HS-5 (cell line): ENCODE results near the gene CNOT10.
"Not testable (repeated sequence)": the region's sequence is repeated elsewhere in the genome, so short reads cannot be mapped to it uniquely, and the experiment has no call there.

Source experiments
- DNase-seq: peaks from one replicate; pipeline ENCODE4 v3.0.0-alpha.2; 2012; ENCODE audit warnings: low read depth

Gene CNOT10

DNA sequence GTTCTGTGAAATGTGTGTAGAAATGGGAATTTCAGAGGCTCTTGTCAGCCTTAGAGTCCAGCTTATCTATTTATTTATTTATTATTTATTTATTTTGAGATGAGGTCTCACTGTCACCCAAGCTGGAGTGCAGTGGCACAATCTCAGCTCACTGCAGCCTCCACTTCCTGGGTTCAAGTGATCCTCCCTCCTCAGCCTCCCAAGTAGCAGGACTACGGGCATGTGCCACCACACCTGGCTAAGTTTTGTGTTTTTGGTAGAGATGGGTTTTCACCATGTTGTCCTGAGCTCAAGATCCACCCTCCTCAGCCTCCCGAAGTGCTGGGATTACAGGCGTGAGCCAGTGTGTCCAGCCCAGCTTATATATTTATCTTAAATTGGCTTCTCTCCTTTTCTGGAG, 11.5 kb downstream of the CNOT10 start:
- DNase-seq: no peak

- DNase-seq: no peak
Measured at GRCh38 chr3:32698506-32698905, 13.5 kb downstream of the CNOT10 start.

- DNase-seq: no peak
Measured at GRCh38 chr3:32699429-32699828, 14.4 kb downstream of the CNOT10 start.

DNA sequence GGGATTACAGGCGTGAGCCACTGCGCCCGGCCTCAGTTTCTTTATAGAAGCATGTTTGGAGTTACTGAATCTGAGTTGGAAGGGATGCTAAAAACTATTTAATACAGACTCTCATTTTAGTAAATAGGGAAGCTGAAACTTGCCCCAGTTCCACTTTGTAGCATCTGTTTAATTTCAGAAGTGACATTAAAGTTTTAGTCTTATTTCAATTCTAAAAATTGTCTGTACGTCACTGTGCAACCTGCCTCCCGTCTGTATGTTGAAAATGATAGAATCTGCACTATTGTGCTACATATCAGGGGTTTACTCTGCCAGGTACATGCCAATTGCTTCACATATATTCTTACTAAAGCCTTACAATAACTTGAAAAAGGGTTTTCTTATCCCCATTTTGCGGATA, 15.3 kb downstream of the CNOT10 start:
- no peak for DNase-seq

DNA sequence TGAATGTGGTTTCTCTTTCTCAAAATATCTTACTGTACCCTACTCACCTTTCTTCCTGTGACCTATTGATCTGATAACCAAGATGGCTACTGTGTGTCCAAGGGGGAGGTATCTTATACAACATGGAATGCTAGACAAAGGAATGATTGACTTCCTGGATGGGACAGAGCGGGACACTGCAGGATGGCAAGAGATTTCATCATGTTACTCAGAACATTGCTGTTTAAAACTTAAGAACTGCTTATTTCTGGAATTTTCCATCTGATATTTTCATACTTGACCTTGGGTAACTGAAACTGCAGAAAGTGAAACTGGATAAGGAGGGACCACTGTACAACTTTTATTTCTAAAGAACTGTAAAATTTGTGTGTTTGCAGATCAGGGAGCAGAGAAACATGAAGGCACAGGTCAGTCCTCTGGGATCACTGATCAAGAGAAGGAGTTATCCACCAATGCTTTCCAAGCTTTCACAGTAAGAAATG, 18.5 kb downstream of the CNOT10 start:
- no peak for DNase-seq

GRCh38 chr3:32705232-32705631, 20.2 kb downstream of the CNOT10 start:
- no peak for DNase-seq

DNA sequence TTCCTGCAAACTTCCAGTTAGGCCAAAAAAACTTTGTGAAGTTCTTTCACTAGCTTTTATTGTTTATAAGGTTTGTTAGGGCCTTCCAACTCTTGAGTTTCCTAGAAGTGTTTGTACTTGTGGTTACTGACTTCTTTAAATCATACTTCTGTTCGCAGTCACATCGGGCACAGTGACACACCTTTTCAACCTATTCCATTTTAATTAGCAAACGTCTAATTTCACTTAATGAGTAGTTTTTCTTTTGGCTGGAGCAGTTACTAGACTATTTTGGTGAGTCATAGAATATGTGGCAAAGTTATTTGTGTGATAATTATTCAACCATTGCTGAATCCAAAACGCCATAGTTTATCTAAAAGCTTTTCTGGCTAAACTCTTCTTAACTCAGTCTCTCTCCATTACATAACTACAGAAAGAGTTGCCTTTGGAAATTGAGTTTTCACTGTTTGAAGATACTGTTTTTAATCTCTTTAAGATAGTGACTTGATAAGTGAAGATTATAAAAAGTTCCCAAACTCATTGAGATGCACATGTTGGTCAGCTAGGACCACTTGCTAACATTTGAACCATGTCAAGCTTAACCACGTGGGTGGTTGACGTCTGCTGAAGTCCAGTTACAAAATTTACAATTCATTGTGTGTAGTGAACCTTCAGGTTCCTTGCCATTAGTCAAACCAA, 21.5 kb downstream of the CNOT10 start:
- no peak for DNase-seq

- no peak for DNase-seq
Measured at GRCh38 chr3:32707026-32707370, 22.0 kb downstream of the CNOT10 start.

- no peak for DNase-seq
Measured at GRCh38 chr3:32708672-32709283, 23.8 kb downstream of the CNOT10 start.

DNA sequence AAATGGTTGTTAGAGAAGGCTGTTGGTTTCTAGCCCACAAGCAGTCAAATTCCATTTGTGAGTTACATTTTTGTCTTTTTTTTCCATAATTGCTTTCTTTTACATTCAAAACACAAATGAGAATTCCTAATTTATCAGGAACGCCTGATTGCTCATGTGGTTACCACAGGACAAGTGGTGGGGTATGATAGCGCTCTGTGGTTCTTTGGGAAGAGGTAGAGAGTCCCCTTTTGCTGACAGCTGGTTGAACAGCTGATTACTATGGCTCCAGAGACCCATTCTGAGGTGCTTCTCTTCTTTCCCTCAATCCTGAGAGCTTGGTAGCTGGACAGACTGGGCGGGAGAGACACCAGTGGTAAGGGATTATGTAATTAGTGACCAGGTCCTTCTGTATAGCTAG, 24.4 kb downstream of the CNOT10 start:
- DNase-seq: no peak

DNA sequence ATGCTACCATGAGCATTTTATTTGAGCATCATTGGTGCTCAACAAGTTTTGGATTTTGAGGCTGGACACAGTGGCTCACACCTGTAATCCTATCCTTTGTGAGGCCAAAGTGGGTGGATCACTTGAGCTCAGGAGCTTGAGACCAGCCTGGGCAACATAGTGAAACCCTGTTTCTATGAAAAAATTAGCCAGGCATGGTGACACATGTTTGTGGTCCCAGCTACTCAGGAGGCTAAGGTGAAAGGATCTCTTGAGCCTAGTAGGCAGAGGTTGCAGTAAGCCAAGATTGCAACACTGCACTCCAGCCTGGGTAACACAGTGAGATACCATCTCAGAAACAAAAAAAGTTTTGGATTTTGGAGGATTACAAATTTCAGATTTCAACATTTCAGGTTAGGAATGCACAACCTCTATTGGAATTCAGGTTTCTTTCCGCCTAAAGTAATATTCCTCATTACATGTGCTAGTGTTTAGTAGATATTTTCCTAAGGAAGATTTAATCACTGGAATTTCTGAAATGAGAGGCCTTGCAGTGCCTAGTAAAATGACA, 27.6 kb downstream of the CNOT10 start:
- DNase-seq: no peak

DNA sequence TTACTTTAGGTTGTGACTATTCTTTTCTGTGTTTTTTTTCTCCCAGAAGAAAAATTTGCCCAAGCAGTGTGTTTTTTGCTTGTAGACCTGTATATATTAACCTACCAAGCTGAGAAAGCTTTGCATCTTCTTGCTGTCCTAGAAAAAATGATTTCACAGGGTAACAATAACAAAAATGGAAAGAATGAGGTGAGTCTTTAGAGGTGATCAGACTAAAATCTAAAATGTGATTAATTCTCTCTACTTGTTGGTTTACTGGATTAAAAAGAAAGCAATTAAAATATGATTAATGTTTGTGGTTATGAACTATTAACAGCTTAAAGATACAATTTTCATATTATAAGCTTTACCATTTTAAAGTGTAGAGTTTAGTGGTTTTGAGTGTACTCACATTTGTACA, 28.2 kb downstream of the CNOT10 start:
- DNase-seq: no peak

DNA sequence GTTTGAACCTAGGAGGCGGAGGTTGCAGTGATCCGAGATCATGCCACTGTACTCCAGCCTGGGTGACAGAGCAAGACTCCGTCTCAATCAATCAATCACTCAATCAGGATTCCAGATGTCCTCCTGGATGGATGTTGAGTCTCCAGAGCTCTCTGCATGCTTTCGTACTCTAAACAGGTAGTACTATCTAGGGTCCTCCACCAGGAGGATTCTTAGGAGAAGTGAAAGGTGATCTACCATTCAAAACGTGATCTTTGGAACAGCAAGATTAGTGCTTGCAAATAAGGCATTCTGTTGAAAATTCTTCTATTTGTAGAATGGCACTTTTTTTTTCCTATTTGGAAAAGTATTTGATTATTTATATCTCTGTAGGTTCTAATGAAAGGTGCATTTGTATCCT, 34.3 kb downstream of the CNOT10 start:
- DNase-seq: no peak

- DNase-seq: no peak
Measured at GRCh38 chr3:32719931-32720330, 34.9 kb downstream of the CNOT10 start.

GRCh38 chr3:32725721-32726120, 40.7 kb downstream of the CNOT10 start:
- no peak for DNase-seq

GRCh38 chr3:32733631-32734229, 48.7 kb downstream of the CNOT10 start:
- peak; percentile 19 for DNase-seq

- no peak for DNase-seq
Measured at GRCh38 chr3:32734756-32735155, 49.8 kb downstream of the CNOT10 start.

GRCh38 chr3:32743470-32743869, 58.5 kb downstream of the CNOT10 start:
- not testable (repeated sequence) for DNase-seq

DNA sequence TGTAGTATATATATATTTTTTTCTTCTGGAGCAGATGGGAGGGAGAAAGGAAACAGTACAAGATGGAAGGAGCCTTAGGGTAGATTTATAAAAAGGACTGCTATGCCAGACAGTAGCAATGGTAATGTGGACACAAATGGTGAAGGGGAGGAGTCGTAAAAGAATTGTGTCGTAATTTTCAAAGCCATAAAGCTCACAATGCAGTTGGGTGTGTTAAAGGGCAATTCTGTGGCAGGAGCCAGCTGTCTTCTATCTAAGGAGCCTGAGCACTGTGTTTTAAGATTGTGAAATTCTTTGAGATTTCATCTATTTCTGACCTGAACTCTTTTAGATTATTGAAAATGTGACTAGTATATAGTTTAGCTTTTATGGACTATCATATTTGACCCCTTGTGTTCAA, 58.9 kb downstream of the CNOT10 start:
- no peak for DNase-seq

- DNase-seq: no peak
Measured at GRCh38 chr3:32751377-32751776, 66.4 kb downstream of the CNOT10 start.

GRCh38 chr3:32755761-32756160, 70.8 kb downstream of the CNOT10 start:
- no peak for DNase-seq

- DNase-seq: no peak
Measured at GRCh38 chr3:32757618-32758374, 72.8 kb downstream of the CNOT10 start.

DNA sequence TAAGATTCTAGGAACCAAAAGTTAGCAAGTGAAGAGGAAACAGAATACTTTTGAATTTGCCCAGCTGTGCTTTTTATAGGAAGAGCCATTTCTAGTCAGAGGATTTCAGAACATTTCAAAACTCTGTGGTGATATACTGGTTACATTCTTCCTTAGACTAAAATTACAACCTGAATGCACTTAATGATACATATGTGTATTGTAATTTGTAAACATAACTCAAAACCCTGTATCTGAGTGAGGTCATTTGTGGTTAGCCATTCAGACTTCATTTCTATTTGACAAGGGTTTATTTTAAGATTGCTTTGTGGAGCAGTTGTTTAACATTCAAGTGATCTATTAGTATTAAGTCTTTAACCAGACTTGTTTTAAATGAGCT, 73.4 kb downstream of the CNOT10 start:
- DNase-seq: no peak
